GM12878 (cell line): ENCODE data around the gene SLC35E1. TPM values are rescaled to one million over a fixed set of nuclear protein-coding genes. Genes with fewer than 3 reads are reported as not detected.

Experiments
- CHD1 ChIP-seq: IDR thresholded peaks from 2 replicates; pipeline ENCODE4 v1.6.1; 2012; ENCODE audit warnings: low read depth, low read length, improper control_type of control experiment
- KLF5 ChIP-seq: fragments of 450-650 bp; IDR thresholded peaks from 2 replicates; pipeline ENCODE4 v1.6.1; 2014; ENCODE audit warnings: mild to moderate bottlenecking; ENCODE audit not compliant: partially characterized antibody
- NR2C1 ChIP-seq: fragments of 450-650 bp; IDR thresholded peaks from 2 replicates; pipeline ENCODE4 v1.6.1; 2017; ENCODE audit warnings: antibody characterized with exemption, mild to moderate bottlenecking, moderate library complexity
- NR2F1 ChIP-seq: fragments of 450-650 bp; conservative IDR thresholded peaks from 2 replicates; pipeline ENCODE4 v1.6.1; 2017; ENCODE audit warnings: mild to moderate bottlenecking
- POLR2AphosphoS2 ChIP-seq: IDR thresholded peaks from 2 replicates; pipeline ENCODE4 v1.6.1; 2011; ENCODE audit warnings: low read depth, mild to moderate bottlenecking, low read length, improper control_type of control experiment, moderate library complexity
- TCF3 ChIP-seq: IDR thresholded peaks from 2 replicates; pipeline ENCODE4 v1.6.1; 2012; ENCODE audit warnings: low read depth, mild to moderate bottlenecking, low read length, borderline replicate concordance; ENCODE audit not compliant: insufficient read depth
- YY1 ChIP-seq: IDR thresholded peaks from 2 replicates; pipeline ENCODE4 v1.6.1; 2011; ENCODE audit warnings: low read depth, mild to moderate bottlenecking, low read length
- polyA plus RNA-seq, 11 experiments: library from polyadenylated mRNA; depleted of rRNA in 4 of 11; unstranded in 6 of 11; stranded (reverse) in 5 of 11; fragments of >200 nt; fragmentation: Nextera tagmentation in 4 of 11; fragmentation: Illumina TruSeq in 1 of 11; extraction: Ambion mirVana in 4 of 11; extraction: Trizol in 1 of 11; gene quantifications; 1 replicate in 1 of 11; 2 replicates in 10 of 11; pipeline versions ENCODE4 v1.2.1 to v1.2.3, GENCODE V29; 2011 to 2016; ENCODE audit warnings: inconsistent platforms in 2 of 11, missing spikeins in 2 of 11, low read depth in 1 of 11
- total RNA-seq, 4 experiments: library from RNA; depleted of rRNA in 3 of 4; stranded (reverse); fragments of >200 nt in 3 of 4; fragmentation: Illumina TruSeq in 1 of 4; extraction: Trizol in 1 of 4; gene quantifications; 2 replicates each; pipeline versions ENCODE4 v1.2.1 to v1.2.3, GENCODE V29; 2013 to 2021
- TF ChIP-seq, protein P1 (sequence below): fragments of 450-650 bp; conservative IDR thresholded peaks from 2 replicates; pipeline ENCODE4 v1.6.1; 2017; ENCODE audit warnings: mild to moderate bottlenecking, moderate library complexity
- TF ChIP-seq, protein P2 (sequence below): fragments of 450-650 bp; IDR thresholded peaks from 2 replicates; pipeline ENCODE4 v1.6.1; 2017; ENCODE audit warnings: antibody characterized with exemption, mild to moderate bottlenecking, moderate library complexity
- TF ChIP-seq, protein P3 (sequence below): fragments of 450-650 bp; IDR thresholded peaks from 2 replicates; pipeline ENCODE4 v1.6.1; 2016; ENCODE audit warnings: mild to moderate bottlenecking
- TF ChIP-seq, protein P4 (sequence below): IDR thresholded peaks from 2 replicates; pipeline ENCODE4 v1.6.1; 2012; ENCODE audit warnings: low read depth, low read length, improper control_type of control experiment
- TF ChIP-seq, protein P5 (sequence below): IDR thresholded peaks from 2 replicates; pipeline ENCODE4 v1.6.1; 2011; ENCODE audit warnings: borderline replicate concordance, low read depth, mild to moderate bottlenecking, moderate library complexity, low read length; ENCODE audit not compliant: insufficient read depth, poor library complexity, severe bottlenecking
- TF ChIP-seq, protein P6 (sequence below): IDR thresholded peaks from 2 replicates; pipeline ENCODE4 v1.6.1; 2012; ENCODE audit warnings: mild to moderate bottlenecking, low read depth, low read length

The SLC35E1 gene
- total and polyA plus RNA-seq, 10 of the 15 experiments (the other 5 are each of a cell fraction or from before 2014, with no cell fraction given), result 11.3 to 37.7 (median 22.1) TPM

- TF ChIP-seq, protein P1, sequence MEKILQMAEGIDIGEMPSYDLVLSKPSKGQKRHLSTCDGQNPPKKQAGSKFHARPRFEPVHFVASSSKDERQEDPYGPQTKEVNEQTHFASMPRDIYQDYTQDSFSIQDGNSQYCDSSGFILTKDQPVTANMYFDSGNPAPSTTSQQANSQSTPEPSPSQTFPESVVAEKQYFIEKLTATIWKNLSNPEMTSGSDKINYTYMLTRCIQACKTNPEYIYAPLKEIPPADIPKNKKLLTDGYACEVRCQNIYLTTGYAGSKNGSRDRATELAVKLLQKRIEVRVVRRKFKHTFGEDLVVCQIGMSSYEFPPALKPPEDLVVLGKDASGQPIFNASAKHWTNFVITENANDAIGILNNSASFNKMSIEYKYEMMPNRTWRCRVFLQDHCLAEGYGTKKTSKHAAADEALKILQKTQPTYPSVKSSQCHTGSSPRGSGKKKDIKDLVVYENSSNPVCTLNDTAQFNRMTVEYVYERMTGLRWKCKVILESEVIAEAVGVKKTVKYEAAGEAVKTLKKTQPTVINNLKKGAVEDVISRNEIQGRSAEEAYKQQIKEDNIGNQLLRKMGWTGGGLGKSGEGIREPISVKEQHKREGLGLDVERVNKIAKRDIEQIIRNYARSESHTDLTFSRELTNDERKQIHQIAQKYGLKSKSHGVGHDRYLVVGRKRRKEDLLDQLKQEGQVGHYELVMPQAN, result peak; percentile 62
- TF ChIP-seq TCF3, result 0 out of 2 replicates have a peak, but pooled peaks have one; percentile 5
- peak; percentile 1; the same call in 1 of the 2 replicates for TF ChIP-seq YY1
- TF ChIP-seq, protein P2, sequence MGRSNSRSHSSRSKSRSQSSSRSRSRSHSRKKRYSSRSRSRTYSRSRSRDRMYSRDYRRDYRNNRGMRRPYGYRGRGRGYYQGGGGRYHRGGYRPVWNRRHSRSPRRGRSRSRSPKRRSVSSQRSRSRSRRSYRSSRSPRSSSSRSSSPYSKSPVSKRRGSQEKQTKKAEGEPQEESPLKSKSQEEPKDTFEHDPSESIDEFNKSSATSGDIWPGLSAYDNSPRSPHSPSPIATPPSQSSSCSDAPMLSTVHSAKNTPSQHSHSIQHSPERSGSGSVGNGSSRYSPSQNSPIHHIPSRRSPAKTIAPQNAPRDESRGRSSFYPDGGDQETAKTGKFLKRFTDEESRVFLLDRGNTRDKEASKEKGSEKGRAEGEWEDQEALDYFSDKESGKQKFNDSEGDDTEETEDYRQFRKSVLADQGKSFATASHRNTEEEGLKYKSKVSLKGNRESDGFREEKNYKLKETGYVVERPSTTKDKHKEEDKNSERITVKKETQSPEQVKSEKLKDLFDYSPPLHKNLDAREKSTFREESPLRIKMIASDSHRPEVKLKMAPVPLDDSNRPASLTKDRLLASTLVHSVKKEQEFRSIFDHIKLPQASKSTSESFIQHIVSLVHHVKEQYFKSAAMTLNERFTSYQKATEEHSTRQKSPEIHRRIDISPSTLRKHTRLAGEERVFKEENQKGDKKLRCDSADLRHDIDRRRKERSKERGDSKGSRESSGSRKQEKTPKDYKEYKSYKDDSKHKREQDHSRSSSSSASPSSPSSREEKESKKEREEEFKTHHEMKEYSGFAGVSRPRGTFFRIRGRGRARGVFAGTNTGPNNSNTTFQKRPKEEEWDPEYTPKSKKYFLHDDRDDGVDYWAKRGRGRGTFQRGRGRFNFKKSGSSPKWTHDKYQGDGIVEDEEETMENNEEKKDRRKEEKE, result 0 out of 2 replicates have a peak, but pooled peaks have one; percentile 3
- TF ChIP-seq, protein P3, sequence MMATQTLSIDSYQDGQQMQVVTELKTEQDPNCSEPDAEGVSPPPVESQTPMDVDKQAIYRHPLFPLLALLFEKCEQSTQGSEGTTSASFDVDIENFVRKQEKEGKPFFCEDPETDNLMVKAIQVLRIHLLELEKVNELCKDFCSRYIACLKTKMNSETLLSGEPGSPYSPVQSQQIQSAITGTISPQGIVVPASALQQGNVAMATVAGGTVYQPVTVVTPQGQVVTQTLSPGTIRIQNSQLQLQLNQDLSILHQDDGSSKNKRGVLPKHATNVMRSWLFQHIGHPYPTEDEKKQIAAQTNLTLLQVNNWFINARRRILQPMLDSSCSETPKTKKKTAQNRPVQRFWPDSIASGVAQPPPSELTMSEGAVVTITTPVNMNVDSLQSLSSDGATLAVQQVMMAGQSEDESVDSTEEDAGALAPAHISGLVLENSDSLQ, result peak; percentile 25; the same call in 1 of the 2 replicates
- TF ChIP-seq POLR2AphosphoS2, result no peak; the same call in 1 of the 2 replicates
- peak; percentile 86 for TF ChIP-seq NR2F1
- TF ChIP-seq, protein P4, sequence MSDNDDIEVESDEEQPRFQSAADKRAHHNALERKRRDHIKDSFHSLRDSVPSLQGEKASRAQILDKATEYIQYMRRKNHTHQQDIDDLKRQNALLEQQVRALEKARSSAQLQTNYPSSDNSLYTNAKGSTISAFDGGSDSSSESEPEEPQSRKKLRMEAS, result no peak
- TF ChIP-seq, protein P5, sequence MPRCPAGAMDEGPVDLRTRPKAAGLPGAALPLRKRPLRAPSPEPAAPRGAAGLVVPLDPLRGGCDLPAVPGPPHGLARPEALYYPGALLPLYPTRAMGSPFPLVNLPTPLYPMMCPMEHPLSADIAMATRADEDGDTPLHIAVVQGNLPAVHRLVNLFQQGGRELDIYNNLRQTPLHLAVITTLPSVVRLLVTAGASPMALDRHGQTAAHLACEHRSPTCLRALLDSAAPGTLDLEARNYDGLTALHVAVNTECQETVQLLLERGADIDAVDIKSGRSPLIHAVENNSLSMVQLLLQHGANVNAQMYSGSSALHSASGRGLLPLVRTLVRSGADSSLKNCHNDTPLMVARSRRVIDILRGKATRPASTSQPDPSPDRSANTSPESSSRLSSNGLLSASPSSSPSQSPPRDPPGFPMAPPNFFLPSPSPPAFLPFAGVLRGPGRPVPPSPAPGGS, result peak; percentile 2
- TF ChIP-seq, protein P6, sequence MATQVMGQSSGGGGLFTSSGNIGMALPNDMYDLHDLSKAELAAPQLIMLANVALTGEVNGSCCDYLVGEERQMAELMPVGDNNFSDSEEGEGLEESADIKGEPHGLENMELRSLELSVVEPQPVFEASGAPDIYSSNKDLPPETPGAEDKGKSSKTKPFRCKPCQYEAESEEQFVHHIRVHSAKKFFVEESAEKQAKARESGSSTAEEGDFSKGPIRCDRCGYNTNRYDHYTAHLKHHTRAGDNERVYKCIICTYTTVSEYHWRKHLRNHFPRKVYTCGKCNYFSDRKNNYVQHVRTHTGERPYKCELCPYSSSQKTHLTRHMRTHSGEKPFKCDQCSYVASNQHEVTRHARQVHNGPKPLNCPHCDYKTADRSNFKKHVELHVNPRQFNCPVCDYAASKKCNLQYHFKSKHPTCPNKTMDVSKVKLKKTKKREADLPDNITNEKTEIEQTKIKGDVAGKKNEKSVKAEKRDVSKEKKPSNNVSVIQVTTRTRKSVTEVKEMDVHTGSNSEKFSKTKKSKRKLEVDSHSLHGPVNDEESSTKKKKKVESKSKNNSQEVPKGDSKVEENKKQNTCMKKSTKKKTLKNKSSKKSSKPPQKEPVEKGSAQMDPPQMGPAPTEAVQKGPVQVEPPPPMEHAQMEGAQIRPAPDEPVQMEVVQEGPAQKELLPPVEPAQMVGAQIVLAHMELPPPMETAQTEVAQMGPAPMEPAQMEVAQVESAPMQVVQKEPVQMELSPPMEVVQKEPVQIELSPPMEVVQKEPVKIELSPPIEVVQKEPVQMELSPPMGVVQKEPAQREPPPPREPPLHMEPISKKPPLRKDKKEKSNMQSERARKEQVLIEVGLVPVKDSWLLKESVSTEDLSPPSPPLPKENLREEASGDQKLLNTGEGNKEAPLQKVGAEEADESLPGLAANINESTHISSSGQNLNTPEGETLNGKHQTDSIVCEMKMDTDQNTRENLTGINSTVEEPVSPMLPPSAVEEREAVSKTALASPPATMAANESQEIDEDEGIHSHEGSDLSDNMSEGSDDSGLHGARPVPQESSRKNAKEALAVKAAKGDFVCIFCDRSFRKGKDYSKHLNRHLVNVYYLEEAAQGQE, result no peak
- TF ChIP-seq KLF5, result no peak
- peak; percentile 83 for TF ChIP-seq CHD1
- TF ChIP-seq NR2C1, result no peak
Observed at GRCh38 chr19:16585094-16585801, 13.0 kb upstream of the SLC35E1 start (continued).
